Daoy (cell line): ENCODE results near the gene CYP24A1. TPM values are rescaled to one million over a fixed set of nuclear protein-coding genes. Genes with fewer than 3 reads are reported as not detected.

ENCODE experiments used
- DNase-seq: peaks from one replicate; pipeline ENCODE4 v3.0.0-alpha.2; 2015; ENCODE audit warnings: low read depth
- total RNA-seq: library from RNA; depleted of rRNA; stranded (reverse); fragments of >200 nt; shearing (Covaris generic); gene quantifications from 2 replicates; pipeline ENCODE4 v1.2.3, GENCODE V29; 2014

The CYP24A1 gene
- total RNA-seq, 1 experiment from 2014 or later: 0.46 TPM

DNA sequence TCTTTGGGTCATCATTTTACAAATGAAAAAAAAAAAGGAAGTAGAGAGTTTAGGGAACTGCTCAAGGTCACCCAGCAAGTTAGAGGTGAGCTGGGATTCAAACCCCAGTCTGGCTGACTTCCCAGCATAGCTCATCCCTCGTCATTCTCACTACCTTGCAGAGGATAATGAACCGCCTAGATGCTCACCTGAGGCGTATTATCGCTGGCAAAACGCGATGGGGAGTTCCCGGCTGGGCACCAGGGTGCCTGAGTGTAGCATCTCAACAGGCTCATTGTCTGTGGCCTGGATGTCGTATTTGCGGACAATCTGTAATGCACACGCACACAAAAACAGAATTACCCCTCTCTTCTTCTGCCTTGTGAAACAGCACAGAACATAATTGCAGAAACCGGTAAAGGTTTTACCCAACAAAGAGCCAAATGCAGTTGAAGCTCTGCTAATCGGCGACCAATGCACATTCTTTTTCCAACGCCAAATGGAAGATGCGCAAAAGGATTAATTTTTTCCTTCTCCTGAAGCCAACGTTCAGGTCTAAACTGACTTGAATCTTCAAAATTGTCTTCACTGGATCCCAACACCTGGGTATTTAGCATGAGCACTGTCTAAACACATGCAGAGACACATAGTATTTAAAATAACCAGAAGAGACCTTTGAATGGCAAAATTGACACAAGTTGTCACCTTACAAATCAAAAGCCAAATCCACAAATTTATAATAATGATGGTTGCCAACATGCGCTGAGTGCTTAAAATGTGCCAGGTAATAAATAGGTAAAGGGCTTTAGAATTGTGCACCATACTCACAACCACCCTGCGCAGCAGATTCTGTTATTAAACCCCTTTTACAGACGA lies 16.6 kb downstream of the CYP24A1 start:
- no peak for DNase-seq

DNA sequence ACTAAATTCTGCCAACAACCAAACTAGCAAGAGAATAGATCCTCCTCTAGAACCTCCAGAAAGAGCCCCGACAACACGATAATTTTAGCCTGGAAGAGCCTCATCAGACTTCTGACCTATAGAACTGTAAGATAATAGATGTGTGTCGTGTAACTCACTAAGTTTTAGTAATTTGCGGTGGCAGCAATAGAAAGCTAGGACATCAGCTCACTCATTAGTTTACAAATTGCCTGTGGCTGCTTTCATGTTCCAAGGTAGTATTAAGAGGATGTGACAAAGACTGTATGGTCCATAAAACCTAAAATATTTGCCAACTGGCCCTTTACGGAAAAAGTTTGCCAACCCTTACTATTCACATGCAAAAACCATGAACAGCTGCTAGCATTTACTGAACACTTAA lies 17.3 kb downstream of the CYP24A1 start:
- DNase-seq: no peak

GRCh38 chr20:54155736-54156317 lies 18.0 kb downstream of the CYP24A1 start:
- no peak for DNase-seq

- DNase-seq: no peak
Observed at GRCh38 chr20:54154439-54154838, 19.3 kb downstream of the CYP24A1 start.

DNA sequence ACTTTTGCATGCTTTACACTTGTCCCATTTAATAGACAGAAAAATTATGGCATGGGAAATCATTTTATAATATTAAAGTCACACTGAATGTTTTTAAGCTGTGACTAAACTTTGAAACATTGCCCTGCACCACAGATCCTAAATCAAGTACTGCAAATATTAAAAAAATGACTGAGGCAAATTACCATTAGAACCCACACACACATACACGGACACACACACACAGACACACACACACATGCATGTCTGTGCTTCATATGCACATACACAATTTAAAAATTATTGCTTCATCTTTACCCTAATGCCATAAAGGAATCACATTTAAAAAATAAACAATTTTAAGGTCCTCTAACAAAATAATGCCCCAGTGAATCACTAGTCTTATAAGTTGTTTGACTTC lies 19.9 kb downstream of the CYP24A1 start:
- no peak for DNase-seq

GRCh38 chr20:54153041-54153327 lies 20.8 kb downstream of the CYP24A1 start:
- no peak for DNase-seq

- no peak for DNase-seq
Observed at GRCh38 chr20:54152227-54153040, 21.4 kb downstream of the CYP24A1 start.

- DNase-seq: no peak
Observed at GRCh38 chr20:54151511-54152226, 22.1 kb downstream of the CYP24A1 start.

DNA sequence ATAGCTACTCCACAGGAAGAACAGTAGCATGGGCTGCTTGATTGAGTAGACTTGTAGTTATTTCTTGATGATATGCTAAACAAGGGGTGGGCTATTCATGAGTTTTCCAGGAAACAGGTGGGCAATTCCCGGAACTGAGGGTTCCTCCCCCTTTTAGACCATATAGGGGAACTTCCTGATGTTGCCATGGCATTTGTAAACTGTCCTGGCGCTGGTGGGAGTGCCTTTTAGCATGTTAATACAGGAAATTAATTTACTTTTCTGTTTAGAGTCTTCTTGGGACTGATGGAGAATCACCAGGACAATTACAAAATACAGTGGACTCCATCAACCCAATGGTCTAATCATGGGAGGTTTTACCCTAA lies 22.7 kb downstream of the CYP24A1 start:
- no peak for DNase-seq

- no peak for DNase-seq
Observed at GRCh38 chr20:54149765-54150264, 24.0 kb downstream of the CYP24A1 start.

DNA sequence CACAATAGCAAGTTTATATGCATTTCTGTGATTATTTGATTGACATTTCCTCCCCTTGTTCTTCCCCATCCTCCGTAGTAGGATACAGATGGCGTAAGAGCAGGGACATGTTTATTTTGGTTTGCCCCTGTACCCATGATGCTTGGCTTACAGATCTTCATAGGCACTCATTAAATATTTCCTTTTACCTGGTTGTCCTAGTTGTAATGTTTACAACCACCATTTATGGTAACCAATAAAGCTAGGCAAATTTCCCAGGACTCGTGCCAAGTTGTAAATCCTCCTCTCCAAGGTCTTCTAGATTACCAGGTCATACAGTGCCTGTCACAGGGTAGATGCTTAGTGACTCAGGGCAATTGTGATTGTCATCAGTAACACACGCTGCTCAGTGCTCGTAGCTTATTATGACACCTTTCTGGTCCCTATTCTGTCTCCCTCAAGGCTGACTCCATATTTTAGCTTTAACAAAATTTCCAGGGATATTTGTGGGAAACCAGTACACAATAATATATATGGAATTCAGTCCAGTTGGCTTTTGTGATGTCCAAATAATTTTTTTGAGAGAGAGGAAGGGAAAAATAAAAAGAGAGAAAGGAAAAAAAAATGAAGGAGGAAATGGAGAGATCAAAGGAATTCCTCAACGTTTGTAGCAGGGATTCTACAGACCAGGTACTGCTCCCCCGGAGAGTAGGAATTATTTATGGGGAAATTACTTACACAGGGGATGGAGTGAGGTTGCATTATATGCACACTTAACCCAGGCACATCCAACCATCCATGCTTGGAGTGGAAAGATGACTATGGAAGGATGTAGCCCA lies 24.6 kb downstream of the CYP24A1 start:
- DNase-seq: no peak

DNA sequence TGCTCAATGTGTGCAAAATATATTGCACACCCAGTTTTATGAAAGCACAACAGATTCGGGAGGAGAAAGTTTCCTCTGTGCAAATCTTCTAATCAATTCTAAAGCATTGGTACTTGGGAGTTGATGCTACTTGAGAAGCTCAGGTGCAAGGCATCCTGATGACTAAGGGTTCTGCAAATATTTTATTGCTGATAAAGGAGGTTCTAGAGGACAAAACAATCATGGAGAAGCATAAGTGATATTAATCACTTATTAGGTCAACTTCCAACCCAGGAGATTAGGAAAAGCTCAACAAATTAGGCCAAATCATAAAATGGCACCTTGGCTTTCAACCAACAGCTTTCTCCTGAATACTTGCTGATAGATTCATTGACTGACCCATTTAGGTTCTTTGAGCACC lies 27.1 kb downstream of the CYP24A1 start:
- no peak for DNase-seq

- DNase-seq: no peak
Observed at GRCh38 chr20:54144847-54145414, 28.9 kb downstream of the CYP24A1 start.

DNA sequence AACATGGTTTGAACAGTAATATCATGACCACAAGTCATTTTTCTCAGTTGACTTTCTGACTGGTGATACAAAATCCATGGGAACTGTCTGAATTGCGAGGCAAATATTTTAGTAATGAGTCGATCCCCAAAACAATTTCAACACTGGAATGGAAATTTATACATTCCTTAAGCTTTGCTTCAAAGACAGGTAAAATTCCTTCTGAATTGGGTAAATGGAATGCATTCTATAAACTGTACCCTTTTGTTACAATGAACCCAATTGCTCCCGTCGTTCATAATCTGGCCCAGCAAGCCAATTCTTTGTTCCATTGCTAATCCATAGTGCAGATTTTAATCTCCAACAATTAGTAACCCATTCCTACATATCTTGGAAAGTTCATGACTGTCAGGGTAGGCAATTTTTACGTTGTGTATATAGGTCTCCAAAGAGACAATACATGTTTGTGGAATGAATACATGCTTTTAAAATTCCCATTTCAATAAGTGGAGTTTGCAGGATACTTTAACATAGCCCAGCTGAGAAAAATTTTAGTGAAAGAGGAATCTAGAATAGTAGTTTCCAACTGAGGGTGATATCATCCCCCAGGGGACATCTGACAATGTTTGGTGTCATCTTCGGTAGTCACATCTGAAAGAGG lies 32.7 kb downstream of the CYP24A1 start:
- peak; percentile 15 for DNase-seq

DNA sequence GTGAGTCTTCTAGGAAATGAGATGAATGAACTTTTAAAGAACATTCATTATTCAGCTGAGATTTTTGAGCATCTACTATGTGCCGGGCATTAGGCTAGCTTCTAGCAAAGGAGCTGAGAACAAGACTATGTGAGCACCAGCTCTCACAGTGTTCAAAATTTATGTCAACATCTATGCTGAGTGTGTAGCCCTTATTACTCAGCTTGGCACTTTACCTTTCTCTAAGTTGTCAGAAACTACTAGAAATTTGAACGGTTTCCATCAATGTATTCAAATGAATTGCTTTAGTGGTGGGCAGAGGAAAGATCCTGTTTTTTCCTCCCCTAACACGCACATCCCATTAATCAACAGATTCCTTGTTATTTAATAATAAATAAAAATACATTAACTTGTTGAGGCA lies 33.3 kb downstream of the CYP24A1 start:
- no peak for DNase-seq

DNA sequence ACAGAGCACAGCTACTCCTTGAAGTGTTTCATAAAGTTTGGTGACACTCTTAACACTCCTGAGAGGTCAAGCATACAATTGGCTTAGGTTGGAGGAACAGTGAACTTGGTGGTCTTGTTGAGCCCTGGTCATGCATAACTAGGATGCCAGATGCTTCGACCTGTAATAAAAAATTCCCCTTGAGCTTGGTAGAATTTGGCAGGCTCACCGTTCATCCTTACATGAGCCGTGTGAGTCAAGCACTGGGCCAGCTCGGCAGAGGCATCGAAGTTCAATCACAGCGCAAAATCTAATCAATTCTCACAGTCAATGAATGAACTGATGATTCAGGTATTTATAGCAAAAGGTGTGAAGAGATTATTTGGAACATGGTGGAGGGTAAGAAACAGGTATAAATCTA lies 33.7 kb downstream of the CYP24A1 start:
- no peak for DNase-seq

DNA sequence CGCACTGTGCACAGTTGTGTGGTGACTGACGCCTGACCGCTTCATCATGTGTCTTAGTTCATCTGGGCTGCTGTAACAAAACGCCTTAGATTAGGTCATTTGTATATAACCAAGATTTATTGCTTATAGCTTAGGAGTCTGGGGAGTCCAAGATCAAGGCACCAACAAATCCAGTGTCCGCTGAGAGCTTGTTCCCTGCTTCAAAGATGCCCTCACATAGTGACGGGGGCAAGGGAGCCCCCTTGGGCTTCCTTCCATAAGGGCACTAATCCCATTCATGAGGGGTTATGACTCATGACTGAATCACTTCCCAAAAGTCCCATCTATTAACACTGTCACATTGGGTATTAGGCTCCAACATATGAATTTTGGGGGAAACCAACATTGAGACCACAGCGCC lies 34.6 kb downstream of the CYP24A1 start:
- peak; percentile 21 for DNase-seq

DNA sequence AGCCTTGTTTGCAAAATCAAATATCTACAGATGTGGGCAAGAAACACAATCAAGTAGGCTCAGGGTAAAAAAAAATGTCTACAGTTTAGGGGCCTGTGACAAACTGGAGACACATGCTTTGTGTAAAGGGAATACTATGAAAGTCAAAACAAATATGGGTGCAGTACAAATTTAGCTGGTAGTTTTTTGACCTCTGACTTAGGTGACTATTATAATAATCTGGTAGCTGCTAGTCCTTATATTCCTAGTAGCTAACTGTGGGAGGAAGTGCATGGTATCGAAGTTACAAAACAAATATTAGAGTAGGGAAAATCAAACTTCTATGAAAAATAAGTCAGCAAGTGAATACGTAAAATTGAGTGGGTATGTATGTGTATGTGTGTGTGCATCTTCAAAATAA lies 35.4 kb downstream of the CYP24A1 start:
- no peak for DNase-seq

GRCh38 chr20:54137115-54137514 lies 36.7 kb downstream of the CYP24A1 start:
- DNase-seq: peak; percentile 55
